Ectodermal cell (in vitro differentiated cells): ENCODE measurements around the gene ZNF764.

Source experiments
- H3K27ac ChIP-seq: 2 replicates; pipeline ENCODE4 v1.7.0; 2013; ENCODE audit warnings: mild to moderate bottlenecking, low read depth, low read length; ENCODE audit not compliant: insufficient read depth, poor library complexity, severe bottlenecking
- H3K27me3 ChIP-seq: 2 replicates; pipeline ENCODE4 v1.7.0; 2013; ENCODE audit warnings: mild to moderate bottlenecking, low read length; ENCODE audit not compliant: insufficient read depth, control insufficient read depth, poor library complexity, severe bottlenecking
- H3K36me3 ChIP-seq: one replicate; pipeline ENCODE4 v1.7.0; 2013; ENCODE audit warnings: low read length; ENCODE audit not compliant: control insufficient read depth, insufficient read depth
- H3K4me1 ChIP-seq: one replicate; pipeline ENCODE4 v1.7.0; 2013; ENCODE audit warnings: low read length; ENCODE audit not compliant: control insufficient read depth, insufficient read depth
- H3K4me3 ChIP-seq: 2 replicates; pipeline ENCODE4 v1.7.0; 2013; ENCODE audit warnings: low read depth, low read length, control low read depth; ENCODE audit not compliant: insufficient read depth
- H3K9me3 ChIP-seq: 2 replicates; pipeline ENCODE4 v1.7.0; 2013; ENCODE audit warnings: mild to moderate bottlenecking, low read length, moderate library complexity; ENCODE audit not compliant: control insufficient read depth
- WGBS, 2 experiments: methylation state at CpG; one replicate each; pipeline ENCODE4 v1.1.7; 2013; ENCODE audit warnings: missing lambda C conversion rate in 2 of 2; 5-methylcytosine and 5-hydroxymethylcytosine counted together

The ZNF764 gene

GRCh38 chr16:30535106-30535776 lies 22.9 kb downstream of the ZNF764 start:
- Histone ChIP-seq H3K4me3 (peak overlapping the region; percentile 85), H3K27ac (peak overlapping the region; percentile 76), H3K36me3 (peaks cover 7% of the 10 kb centered on the region), H3K9me3 (no peaks in the 10 kb centered on the region), H3K27me3 (no peaks in the 10 kb centered on the region), H3K4me1 (peaks cover 7% of the 10 kb centered on the region)
- WGBS, 2 experiments = 4 to 5% methylated on average over 18 of the region's 18 CpGs

DNA sequence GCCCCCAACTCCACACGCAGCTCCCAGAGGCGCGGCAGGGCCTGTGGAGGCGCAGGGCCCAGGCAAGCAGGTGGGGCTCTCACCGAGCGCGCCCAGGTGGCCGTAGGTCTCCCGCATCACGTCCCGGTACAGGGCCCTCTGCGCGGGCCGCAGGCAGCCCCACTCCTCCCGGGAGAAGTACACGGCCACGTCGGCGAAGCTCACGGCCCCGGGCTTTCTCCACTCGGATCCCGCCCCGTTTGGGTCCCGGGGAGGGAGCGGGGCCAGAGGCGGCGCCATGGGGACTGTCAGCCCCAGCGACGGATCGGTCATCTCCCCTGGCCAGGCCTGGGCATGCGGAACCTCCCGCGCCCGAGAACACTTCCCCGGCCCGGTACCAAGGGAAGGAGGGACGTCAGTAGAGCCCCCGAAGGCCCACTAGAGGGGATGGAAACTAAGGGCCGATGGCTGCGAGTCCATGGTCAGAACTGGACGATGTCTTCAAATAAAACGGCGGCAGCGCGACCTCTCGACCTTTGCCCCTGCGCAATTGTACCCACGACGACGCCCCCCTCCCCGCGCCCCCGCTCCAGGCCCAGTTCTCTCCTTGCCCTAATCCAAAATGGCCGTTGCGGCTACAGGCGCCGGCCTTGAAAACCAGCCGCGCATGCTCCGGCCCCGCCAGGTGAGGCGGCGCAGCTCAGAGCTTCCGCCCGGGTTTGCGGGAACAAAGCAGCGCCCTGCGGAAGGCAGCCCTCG lies 23.6 kb downstream of the ZNF764 start, which contains the start of gene ZNF747:
TSS of gene ZNF747 (minus strand) at position 491 of the 738 bp plus-strand sequence. CDS start at position 312, 179 bp downstream.
- Histone ChIP-seq H3K27me3 (no peaks in the 10 kb centered on the region), H3K36me3 (peaks cover 7% of the 10 kb centered on the region), H3K4me3 (peak within 1 kb of the TSS; percentile 85), H3K27ac (peak within 1 kb of the TSS; percentile 76), H3K9me3 (no peaks in the 10 kb centered on the region), H3K4me1 (peaks cover 7% of the 10 kb centered on the region)
- WGBS, 2 experiments = 0% methylated on average over 70 of the region's 70 CpGs

GRCh38 chr16:30533748-30534367 lies 24.3 kb downstream of the ZNF764 start:
- WGBS, 2 experiments = 28 to 30% methylated on average over 29 of the region's 29 CpGs
- peaks cover 7% of the 10 kb centered on the region for H3K4me1 ChIP-seq
- no peaks in the 10 kb centered on the region for H3K9me3 ChIP-seq
- no peaks in the 10 kb centered on the region for H3K27me3 ChIP-seq
- H3K27ac ChIP-seq = peak overlapping the region; percentile 50
- H3K36me3 ChIP-seq = peaks cover 7% of the 10 kb centered on the region
- H3K4me3 ChIP-seq = peak overlapping the region; percentile 85

DNA sequence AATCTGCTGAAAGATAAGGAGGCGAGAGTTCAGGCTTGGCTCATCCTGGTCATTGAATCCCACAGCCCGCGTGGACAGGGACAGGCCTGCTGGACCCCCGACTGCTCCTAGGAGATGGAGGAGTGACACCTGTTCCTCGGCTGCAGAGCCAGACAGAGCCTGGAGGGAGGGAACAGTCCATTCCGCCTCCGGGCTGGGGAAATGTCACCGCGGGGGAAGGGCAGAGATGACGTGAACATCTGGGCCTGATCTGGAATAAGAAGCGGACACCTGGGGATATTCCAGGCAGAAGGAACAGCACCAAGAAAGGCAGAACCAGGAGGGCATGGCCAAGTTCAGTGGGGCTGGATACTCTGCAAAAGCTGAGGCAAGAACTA lies 25.0 kb downstream of the ZNF764 start:
- Histone ChIP-seq H3K27ac (no peak overlapping the region), H3K4me3 (no peak overlapping the region), H3K27me3 (no peaks in the 10 kb centered on the region), H3K36me3 (peaks cover 7% of the 10 kb centered on the region), H3K4me1 (peaks cover 7% of the 10 kb centered on the region), H3K9me3 (no peaks in the 10 kb centered on the region)
- WGBS, 2 experiments = 88 to 90% methylated on average over 11 of the region's 11 CpGs

DNA sequence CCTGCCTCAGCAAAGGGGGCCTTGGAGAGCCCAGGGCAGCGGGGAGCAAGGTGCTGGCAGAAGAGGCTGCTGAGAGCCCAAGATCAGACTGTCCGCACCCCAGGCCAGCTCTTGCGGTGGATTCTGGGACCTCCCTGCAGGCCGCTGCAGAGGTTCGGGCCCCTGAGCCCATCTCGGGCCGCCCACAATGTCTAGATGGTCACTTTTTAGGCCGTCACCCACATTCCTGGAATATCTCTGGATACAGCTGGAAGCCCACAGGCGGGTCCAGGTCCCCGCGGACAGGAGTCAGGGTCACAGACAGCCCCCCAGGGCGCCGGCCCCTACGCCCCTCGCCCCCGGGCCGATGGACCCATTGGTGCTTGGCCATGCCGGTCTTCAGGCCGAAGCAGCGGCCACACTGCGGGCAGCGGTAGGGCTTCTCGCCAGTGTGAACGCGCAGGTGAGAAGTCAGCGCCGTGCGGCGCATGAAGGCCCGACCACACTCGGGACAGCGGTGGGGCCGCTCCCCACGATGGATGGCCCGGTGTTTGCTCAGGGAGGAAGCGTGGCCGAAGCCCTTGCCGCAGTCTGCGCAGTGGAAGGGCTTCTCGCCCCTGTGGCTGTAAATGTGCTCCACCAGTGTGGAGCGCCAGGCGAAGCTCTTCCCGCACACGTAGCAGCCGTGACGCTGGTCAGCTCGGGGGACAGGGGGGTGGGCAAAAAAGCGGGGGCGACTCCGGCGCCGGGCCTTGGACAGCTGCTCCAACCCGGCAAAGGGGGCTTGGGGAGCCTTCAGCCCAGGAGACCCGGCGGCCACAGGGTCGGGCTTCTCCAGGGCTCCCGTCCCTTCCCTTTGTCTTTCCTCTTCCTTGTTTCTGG lies 25.7 kb downstream of the ZNF764 start:
- no peaks in the 10 kb centered on the region for H3K9me3 ChIP-seq
- no peak overlapping the region for H3K27ac ChIP-seq
- no peaks in the 10 kb centered on the region for H3K27me3 ChIP-seq
- WGBS, 2 experiments = 96 to 97% methylated on average over 57 of the region's 57 CpGs
- peaks cover 7% of the 10 kb centered on the region for H3K36me3 ChIP-seq
- no peak overlapping the region for H3K4me3 ChIP-seq
- H3K4me1 ChIP-seq = peaks cover 13% of the 10 kb centered on the region

DNA sequence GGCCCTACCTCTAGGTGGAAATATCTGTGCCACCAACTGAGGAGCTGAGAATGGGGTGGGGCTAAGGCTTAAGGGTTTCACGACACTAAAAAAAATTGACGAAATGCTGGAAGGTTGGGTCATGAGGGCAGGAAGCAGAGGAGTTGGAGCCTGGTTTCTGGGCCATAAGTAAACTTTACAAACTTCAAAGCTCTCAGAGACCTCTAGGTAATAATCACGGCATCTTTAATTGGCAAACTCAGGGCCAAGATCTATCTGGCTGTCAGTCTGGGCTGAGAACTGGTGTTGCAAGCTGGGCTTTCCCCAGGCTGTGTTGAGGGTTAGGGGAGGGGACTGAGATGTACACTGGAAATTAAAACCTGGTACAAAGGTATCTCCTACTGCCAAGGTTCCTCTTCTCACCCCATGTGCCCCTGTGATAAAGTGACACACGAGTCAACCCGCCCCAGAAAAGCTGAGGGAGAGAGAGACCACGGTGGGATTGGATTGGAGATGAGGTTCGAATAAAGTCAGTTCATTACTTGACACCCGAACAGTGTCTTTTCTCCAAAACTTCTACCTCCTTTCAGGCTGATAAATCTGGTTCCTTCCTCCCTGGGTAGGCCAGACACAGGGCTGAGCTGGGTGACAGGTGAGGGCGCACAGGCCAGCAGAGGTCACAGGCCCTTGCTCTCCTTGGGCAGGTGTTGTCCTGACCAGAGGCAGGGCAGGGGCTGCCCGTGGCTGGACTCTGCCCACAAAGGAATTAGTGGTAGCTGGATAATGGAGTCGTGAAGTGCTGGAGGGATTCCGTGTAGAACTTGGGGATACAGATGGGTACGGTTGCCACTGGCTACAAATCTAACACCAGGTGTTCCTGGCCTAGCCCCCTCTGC lies 27.8 kb downstream of the ZNF764 start:
- H3K4me3 ChIP-seq = no peak overlapping the region
- H3K27me3 ChIP-seq = no peaks in the 10 kb centered on the region
- H3K9me3 ChIP-seq = no peaks in the 10 kb centered on the region
- H3K27ac ChIP-seq = no peak overlapping the region
- H3K36me3 ChIP-seq = peaks cover 7% of the 10 kb centered on the region
- peaks cover 6% of the 10 kb centered on the region for H3K4me1 ChIP-seq
- WGBS, 2 experiments = 93 to 94% methylated on average over 13 of the region's 13 CpGs

DNA sequence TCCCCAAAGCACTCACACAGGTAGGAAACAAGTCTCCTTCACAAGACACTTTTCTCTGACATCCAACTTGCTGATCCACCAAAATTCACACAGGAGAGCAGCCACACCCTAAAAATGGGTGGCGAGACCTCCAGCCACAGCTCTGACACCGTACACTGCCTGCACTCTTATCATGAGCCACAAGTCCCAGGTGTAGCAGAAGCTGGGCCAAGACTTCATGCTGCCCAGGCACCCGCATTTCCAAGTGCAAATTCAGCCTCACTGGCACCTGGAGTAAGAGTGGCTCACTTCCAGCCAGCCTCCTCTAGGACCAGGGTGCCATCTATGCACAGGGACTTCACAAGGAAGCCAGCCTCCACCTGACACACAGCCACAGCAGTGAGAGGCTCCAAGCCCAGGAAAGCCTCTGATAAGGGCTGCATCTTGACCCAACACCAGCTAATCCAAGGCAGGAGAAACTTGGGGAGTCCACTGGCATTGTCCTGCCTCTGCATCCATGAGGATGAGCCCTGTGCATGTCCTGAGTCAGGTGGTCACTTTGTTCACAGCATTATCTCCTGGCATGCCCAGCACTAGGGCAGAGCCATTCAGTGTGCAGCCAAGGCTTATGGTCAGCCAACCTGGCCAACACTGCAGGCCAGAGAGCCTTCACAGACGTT lies 29.2 kb downstream of the ZNF764 start:
- H3K4me1 ChIP-seq = peaks cover 6% of the 10 kb centered on the region
- H3K36me3 ChIP-seq = peaks cover 7% of the 10 kb centered on the region
- H3K4me3 ChIP-seq = no peak overlapping the region
- WGBS, 2 experiments = 89 to 93% methylated on average over 4 of the region's 4 CpGs
- H3K27ac ChIP-seq = no peak overlapping the region
- no peaks in the 10 kb centered on the region for H3K27me3 ChIP-seq
- H3K9me3 ChIP-seq = no peaks in the 10 kb centered on the region

DNA sequence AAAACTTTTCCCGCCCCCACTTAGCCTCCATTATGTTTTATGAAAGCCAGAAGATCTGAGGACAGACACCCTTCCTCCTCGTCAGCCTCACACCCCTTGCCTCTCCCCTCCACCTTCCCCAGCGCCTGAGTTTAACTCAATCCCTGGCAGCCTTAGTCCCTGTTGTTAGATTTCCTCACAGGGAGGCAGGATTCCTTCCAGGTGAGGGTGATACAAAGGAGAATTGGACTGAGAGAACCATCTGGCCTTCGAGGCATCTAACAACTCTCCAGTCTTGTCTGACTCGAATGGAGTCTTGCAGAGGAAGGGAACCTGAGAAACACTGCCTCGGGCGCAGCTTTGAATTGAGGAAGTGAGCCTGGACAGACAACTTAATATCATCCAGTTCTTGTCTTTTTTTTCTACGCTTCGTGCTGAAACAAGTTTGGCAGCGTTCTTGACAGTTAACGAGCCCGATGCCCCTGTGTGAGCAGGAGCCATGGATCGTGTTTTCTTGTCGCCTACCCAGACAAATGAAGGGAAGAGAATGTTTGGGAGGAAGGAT lies 30.5 kb downstream of the ZNF764 start:
- WGBS, 2 experiments = 56 to 59% methylated on average over 14 of the region's 14 CpGs
- Histone ChIP-seq H3K27me3 (no peaks in the 10 kb centered on the region), H3K9me3 (no peaks in the 10 kb centered on the region), H3K27ac (peak overlapping the region; percentile 60), H3K4me3 (peak overlapping the region; percentile 83), H3K4me1 (peaks cover 6% of the 10 kb centered on the region), H3K36me3 (peaks cover 7% of the 10 kb centered on the region)
